Measurements from ENCODE around the gene PTPRA. TPM values are rescaled to one million over a fixed set of nuclear protein-coding genes. Genes with fewer than 3 reads are reported as not detected.
"Not testable (repeated sequence)": the region's sequence is repeated elsewhere in the genome, so short reads cannot be mapped to it uniquely, and the experiment has no call there.

Gene PTPRA
- total RNA-seq (2014; rRNA removed; shearing (Covaris generic)), result 57.7 and 67.8 TPM in 2 replicates

DNA sequence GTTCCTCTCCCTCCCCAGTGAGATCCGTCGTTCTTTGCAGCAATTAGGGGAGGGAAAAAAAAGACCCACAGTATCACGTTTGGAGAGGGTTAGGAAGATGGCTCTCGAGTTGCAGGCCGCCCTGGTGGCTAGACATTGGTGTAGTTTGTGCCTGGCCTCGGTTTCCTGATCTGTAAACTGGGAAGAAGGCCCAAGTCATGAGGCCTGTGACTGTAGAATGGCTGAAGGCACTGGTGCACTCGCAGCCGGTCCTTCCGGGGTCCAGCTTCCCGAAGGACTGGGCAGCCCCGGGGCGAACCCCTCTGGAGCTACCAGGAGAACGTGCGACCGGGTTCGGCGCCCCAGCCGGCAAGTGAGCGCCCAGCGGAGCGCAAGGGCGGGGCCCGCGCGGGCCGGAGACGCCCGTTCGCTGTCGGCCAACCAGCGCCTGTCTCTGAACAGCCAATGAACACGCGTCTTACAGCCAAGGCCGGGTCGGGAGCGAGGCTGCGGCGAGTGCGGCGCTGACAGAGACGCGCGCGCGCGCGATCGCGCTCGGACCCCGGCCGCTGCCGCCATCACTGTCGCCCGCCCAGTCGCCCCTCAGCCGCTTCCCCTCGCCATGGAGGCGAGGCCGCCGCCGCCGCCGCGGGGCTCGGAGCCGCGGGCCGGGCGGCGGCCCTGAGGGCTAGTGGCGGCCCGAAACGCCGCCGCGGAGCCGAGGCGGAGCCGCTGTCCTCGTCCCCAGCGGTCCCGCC, at the start of gene PTPRA:
Gene PTPRA, plus strand, starts transcription at position 472 of the 737 bp plus-strand sequence. CDS start 90,797 bp downstream, outside the sequence.
- DNase-seq (ENCODE audit: low read depth), result peak; percentile 94

- DNase-seq (ENCODE audit: low read depth), result no peak
These were observed 47.5 kb upstream of the PTPRA start for GRCh38 chr20:2825761-2826160.

DNA sequence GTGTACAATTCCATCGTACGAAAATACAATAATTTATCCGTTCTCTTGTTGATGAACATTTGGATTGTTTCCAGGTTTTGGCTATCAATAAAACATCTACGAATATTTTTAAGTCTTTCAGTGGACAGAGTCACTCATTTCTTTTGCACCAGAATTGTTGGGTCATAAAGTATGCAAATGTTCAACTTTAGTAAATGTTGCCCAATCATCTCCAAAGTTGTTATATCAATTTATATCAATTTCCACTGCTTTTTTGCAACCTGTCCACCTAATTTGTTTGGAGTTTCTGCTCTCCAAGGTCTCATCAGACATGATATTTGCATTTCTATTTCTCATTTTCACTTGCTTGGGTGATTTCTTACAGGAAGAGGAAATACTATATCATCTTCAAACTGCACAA, 46.6 kb upstream of the PTPRA start:
- no peak for DNase-seq (ENCODE audit: low read depth)

- DNase-seq (ENCODE audit: low read depth), result no peak
These were observed 43.9 kb upstream of the PTPRA start for GRCh38 chr20:2829376-2829775.

DNA sequence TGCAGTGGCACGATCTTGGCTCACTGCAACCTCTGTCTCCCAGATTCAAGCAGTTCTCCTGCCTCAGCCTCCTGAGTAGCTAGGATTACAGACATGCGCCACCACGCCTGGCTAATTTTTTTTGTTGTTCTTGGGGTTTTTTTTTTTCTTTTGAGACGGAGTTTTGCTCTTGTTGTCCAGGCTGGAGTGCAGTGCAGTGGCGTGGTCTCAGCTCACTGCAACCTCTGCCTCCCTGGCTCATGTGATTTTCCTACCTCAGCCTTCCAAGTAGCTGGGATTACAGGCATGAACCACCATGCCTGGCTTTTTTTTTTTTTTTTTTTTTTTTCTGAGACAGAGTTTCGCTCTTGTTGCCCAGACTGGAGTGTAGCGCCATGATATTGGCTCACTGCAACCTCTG, 42.1 kb upstream of the PTPRA start:
- DNase-seq (ENCODE audit: low read depth), result not testable (repeated sequence)

DNA sequence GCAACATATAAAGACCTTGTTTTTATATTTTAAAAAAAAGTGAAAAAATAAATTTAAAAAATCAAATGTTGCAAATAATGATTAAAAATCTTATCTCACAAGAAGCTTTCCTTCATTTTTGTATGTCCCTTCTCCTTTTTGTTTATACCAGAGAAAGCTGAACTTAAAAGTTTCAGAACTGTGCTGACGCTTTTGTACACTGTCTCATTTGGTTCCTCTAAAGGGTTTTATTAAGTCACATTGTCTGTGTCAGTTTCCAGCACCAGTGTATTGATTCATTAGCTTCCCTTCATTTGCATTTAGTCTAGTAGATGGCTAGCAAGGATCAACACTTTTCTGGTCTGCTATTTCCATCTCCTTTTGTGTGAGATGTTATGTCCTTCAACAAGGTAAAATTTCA, 39.5 kb upstream of the PTPRA start:
- no peak for DNase-seq (ENCODE audit: low read depth)

DNA sequence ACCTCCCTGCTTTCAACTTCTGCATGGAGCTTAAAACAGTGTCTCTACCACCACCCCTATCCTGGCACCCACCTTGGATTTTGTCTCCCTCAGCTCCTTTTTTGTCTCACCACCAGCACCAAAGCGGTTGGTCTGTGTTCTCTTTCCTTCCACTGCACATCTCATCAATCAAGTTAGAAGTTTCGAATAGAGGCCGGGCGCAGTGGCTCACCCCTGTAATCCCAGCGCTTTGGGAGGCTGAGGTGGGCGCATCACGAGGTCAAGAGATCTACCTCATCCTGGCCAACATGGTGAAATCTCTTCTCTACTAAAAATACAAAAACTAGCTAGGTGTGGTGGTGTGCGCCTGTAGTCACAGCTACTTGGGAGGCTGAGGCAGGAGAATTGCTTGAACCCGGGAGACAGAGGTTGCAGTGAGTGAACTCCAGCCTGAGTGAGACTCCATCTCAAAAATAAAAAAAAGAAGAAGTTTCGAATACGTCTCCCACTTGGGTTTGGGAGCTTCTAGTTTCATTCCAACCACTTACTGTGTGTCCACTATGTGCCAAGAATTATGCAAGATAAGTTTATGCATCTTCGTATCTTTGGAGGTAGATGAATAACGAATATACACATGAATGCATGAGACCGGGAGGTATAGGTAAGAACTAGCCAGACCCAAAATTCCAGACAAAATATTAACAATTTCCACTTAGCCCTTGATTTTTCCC, 38.7 kb upstream of the PTPRA start:
- no peak for DNase-seq (ENCODE audit: low read depth)

DNA sequence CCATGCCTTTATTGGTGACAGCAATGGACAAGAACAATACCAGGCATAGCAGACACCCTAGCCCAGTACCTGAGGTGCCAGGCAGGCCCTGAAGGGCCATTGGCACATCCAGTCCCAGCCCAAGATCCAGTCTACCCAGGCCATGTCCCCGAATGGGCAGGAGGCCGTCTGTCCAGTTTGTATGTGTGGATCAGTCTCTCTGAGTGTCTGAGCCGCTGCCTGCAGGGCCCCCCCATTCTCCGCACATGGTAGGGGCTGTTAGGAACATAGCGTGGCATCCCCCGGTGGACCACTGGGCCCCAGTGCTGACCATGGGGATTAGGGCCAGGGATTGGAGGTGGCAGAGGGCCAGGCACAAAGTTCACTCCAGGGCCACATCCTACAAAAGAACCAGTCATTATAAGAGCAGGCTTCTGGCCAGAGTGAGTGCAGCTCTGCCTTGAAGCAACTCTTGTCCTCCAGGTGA, 37.9 kb upstream of the PTPRA start:
- no peak for DNase-seq (ENCODE audit: low read depth)

DNA sequence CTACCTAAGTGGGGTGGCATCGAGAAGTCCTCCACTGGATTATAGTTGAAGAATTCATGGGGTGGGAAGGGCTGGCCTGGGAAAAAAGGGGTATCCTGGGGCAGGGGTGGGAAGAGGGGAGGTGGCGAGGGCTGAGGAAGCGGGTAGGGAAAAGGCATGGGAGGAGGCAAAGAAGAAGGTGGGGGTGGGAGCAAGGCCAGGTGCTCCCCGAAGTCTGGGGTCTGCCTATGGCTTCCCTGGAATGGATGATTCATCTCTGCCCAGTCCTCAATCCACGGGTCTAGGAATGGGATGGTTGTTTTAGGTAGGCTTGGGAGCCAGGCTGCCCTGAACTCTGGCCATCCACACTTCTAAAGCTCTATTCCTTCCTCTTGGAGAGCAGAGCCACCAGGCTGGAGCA, 37.2 kb upstream of the PTPRA start:
- no peak for DNase-seq (ENCODE audit: low read depth)

GRCh38 chr20:2837221-2837960, 35.9 kb upstream of the PTPRA start:
- no peak for DNase-seq (ENCODE audit: low read depth)

DNA sequence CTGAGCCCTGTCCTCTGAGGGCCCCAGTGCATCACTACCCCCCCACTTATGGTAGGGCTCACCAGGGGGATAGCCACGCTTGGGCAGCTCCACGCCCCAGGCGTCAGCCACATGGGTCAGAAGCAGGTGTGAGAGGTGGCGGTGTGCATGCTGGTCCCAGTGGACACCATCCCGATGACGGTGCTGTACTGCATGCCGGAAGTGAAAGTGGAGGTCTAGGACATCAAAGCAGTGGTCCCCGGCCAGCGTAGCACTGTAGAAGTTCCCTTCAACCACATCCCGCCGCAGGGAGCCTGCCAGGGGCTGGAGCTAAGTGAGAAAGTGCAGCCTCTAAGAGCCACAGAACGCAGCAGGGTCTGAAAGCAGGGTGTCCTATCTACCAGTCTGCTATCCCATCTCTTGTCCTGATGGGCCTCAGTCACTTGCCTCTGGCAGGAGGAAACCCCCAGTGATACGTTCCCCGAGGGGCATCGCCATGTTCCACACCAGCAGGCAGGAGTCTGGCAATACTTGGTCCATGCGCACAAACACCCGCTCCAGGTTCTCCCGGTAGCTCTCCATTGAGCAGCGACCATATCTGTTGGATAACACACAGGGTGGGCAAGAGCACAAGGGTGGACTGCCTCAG, 35.0 kb upstream of the PTPRA start:
- no peak for DNase-seq (ENCODE audit: low read depth)

DNA sequence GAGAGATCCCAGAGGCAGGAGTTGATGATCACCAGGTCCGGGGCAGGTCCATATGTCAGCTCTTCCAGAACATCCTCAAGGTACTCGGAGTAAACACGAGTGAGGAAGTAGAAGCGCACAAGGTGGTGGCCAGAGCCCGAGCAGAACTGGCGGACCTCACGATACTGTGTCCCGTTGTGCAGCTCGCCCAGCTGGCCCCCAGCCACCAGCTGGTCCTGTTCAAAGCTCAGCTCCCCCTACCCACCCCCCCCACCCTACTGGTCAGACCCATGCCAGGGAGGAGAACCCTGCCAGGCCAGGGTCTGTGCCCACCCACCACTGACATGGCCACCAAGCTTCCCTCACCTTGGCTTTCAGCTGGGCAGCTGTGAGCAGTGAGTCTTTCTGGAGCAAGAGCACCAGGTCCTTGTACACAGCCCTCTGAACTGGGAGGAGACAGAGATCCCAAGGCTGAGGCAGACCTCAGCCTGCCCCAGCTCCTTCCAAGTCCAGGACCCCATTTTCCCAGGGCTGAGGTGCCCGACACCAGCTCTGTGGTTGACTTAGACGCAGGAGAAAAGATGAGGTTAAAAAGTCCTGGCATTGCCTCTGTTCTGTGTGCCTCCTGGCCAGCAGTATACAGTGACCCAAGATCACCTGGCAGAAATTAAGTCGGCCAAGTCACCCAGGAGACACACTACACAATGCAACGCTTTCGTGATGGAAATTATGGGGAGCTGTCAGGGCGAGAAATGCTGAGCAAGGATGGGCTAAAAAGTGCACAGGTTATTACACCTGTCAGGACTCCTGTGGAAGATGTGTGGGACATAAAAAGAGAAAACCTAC, 34.2 kb upstream of the PTPRA start:
- no peak for DNase-seq (ENCODE audit: low read depth)

DNA sequence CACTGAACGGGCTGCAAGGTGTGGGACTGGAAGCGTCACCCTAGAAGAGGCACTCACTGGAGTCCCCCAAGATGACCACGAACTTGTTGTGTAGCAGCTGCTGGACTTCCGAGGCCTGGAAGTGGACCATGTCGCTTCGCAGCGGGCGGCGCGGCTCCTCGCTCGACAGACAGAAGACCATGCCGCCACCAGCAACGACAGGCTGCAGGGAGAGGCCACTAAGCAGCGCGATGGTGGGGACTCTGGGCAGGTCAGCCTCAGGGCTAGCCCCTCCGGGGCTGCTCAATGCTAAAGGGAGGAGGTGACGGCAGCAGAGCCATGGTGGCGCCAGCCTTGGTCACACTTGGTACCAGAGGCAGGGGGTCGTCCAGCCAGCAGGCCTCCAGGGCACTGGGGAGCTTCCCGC, 33.5 kb upstream of the PTPRA start:
- DNase-seq (ENCODE audit: low read depth), result no peak

GRCh38 chr20:2840138-2840966, 32.9 kb upstream of the PTPRA start, which contains the start of the genes PCED1A and VPS16:
Gene PCED1A, minus strand, starts transcription at chr20:2840655. Its CDS starts 743 bp downstream, at chr20:2839912.
Gene VPS16, plus strand, starts transcription at chr20:2840745. Its CDS starts 30 bp downstream, at chr20:2840775.
- peak; percentile 91 for DNase-seq (ENCODE audit: low read depth)

GRCh38 chr20:2840967-2841531, 32.2 kb upstream of the PTPRA start:
- DNase-seq (ENCODE audit: low read depth), result peak; percentile 80

DNA sequence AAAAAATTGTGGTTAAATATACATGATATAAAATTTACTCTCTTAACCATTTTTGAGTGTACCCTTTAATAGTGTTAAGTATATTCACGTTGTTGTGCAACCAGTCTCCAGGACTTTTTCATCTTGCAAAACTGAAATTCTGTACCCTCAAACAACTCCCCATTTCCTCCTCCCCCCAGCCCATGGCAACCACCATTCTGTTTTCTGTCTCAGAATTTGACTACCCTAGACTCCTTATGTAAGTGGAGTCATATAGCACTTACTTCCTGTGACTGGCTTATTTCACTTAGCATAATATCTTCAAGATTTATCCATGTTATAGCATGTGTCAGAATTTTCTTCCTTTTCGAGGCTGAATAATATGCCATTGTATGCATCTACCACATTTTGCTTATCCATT, 27.7 kb upstream of the PTPRA start:
- no peak for DNase-seq (ENCODE audit: low read depth)

GRCh38 chr20:2846698-2847097, 26.6 kb upstream of the PTPRA start:
- no peak for DNase-seq (ENCODE audit: low read depth)

GRCh38 chr20:2847802-2848201, 25.5 kb upstream of the PTPRA start:
- DNase-seq (ENCODE audit: low read depth), result no peak

DNA sequence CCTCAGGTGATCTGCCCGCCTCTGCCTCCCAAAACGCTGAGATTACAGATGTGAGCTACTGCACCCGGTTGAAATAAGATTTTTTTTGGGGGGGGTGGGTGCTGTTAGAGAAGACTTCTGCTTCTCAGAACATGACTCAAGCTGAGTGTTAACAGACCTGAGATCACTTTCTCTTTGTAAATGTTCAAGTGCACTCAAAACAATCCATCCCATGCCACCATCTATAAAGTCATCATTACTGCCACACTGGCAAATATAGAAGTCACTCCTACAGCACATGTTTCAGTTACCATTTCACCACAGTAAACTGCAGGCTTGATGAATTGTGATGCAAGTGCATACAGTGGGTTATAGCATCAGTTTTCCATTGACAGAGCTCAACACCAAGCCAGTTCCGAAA, 23.8 kb upstream of the PTPRA start:
- no peak for DNase-seq (ENCODE audit: low read depth)

GRCh38 chr20:2851086-2851485, 22.2 kb upstream of the PTPRA start:
- DNase-seq (ENCODE audit: low read depth), result no peak

Measured in RPMI7951 (cell line).